ENCODE measurements around the gene UCP3.

Gene UCP3

GRCh38 chr11:74024261-74025029 lies 15.6 kb upstream of the UCP3 start:
- TF ChIP-seq CTCF (IDR thresholded peaks at IDR 0.05; ENCODE audit: control insufficient read depth, extremely low read depth, insufficient read depth), result no peak
- no peak for DNase-seq (ENCODE audit: low read depth)
- no peak overlapping the region for H3K4me3 ChIP-seq (ENCODE audit: low read depth, low read length)

- H3K4me3 ChIP-seq (ENCODE audit: low read depth, low read length), result no peak overlapping the region
- DNase-seq (ENCODE audit: low read depth), result no peak
- TF ChIP-seq CTCF (IDR thresholded peaks at IDR 0.05; ENCODE audit: control insufficient read depth, extremely low read depth, insufficient read depth), result no peak
Observed at GRCh38 chr11:74023276-74023675, 14.4 kb upstream of the UCP3 start.

- no peak overlapping the region for H3K4me3 ChIP-seq (ENCODE audit: low read depth, low read length)
- DNase-seq (ENCODE audit: low read depth), result no peak
- TF ChIP-seq CTCF (IDR thresholded peaks at IDR 0.05; ENCODE audit: control insufficient read depth, extremely low read depth, insufficient read depth), result no peak
Observed at GRCh38 chr11:74022546-74022945, 13.7 kb upstream of the UCP3 start.

GRCh38 chr11:74021998-74022397 lies 13.1 kb upstream of the UCP3 start:
- TF ChIP-seq CTCF (IDR thresholded peaks at IDR 0.05; ENCODE audit: control insufficient read depth, extremely low read depth, insufficient read depth), result no peak
- no peak for DNase-seq (ENCODE audit: low read depth)
- no peak overlapping the region for H3K4me3 ChIP-seq (ENCODE audit: low read depth, low read length)

- TF ChIP-seq CTCF (IDR thresholded peaks at IDR 0.05; ENCODE audit: control insufficient read depth, extremely low read depth, insufficient read depth), result no peak
- no peak overlapping the region for H3K4me3 ChIP-seq (ENCODE audit: low read depth, low read length)
- no peak for DNase-seq (ENCODE audit: low read depth)
Observed at GRCh38 chr11:74020539-74020938, 11.7 kb upstream of the UCP3 start.

- no peak for DNase-seq (ENCODE audit: low read depth)
- no peak overlapping the region for H3K4me3 ChIP-seq (ENCODE audit: low read depth, low read length)
- TF ChIP-seq CTCF (IDR thresholded peaks at IDR 0.05; ENCODE audit: control insufficient read depth, extremely low read depth, insufficient read depth), result no peak
Observed at GRCh38 chr11:74019860-74020259, 11.0 kb upstream of the UCP3 start.

Data from LNCaP clone FGC (cell line).